ENCODE data around the gene OR2A5. TPM values are rescaled to one million over a fixed set of nuclear protein-coding genes. Genes with fewer than 3 reads are reported as not detected.

Gene OR2A5
- total RNA-seq, 1 donor from 2014 or later = not detected

DNA sequence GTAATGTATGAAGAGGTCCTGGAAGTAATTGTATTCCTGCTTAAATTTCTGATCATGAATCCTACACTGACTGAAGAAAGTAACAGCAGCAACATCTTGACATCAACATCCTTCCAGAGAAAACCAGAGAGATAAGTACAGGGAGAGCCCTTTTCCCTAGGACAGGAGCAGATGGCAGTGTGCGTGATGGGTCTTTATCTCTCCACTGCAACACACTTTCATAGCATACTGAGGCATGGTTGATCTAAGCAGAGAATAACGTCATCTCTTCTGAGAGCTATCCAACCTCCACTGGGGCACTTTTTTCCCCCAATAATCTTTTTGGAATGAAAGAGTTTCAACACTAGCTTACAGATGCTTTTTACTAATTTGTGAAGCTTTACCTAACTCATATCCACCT is 21.2 kb downstream of the OR2A5 start:
- intact Hi-C loops (cut with DNase I) = no loop called here
- no peaks in the 10 kb centered on the region for H3K4me1 ChIP-seq
- H3K9me3 ChIP-seq = no peaks in the 10 kb centered on the region
- H3K36me3 ChIP-seq = no peaks in the 10 kb centered on the region
- TF ChIP-seq CTCF (IDR thresholded peaks at IDR 0.05) = no peak
- no peaks in the 10 kb centered on the region for H3K27me3 ChIP-seq
- DNase-seq (ENCODE audit: low spot score in 2 of 2) = no peak
- no peak overlapping the region for H3K4me3 ChIP-seq
- no peak overlapping the region for H3K27ac ChIP-seq

GRCh38 chr7:144074374-144074773 is 25.6 kb downstream of the OR2A5 start:
- intact Hi-C loops (cut with DNase I) = no loop called here
- H3K4me1 ChIP-seq = no peaks in the 10 kb centered on the region

GRCh38 chr7:144085978-144086377 is 37.2 kb downstream of the OR2A5 start, which contains the start of gene OR2A12:
Gene OR2A12 (plus strand): TSS chr7:144086278. CDS start chr7:144095108, 8,830 bp downstream.
- no peak within 1 kb of the TSS for H3K27ac ChIP-seq
- H3K9me3 ChIP-seq = peaks cover 0 to 4% of the 10 kb centered on the region in 2 donors
- no peaks in the 10 kb centered on the region for H3K27me3 ChIP-seq
- TF ChIP-seq CTCF (IDR thresholded peaks at IDR 0.05) = no peak
- DNase-seq (ENCODE audit: low spot score in 2 of 2) = no peak
- intact Hi-C loops (cut with DNase I) = no loop called here
- H3K36me3 ChIP-seq = no peaks in the 10 kb centered on the region
- no peak within 1 kb of the TSS for H3K4me3 ChIP-seq
- H3K4me1 ChIP-seq = peaks cover 0 to 4% of the 10 kb centered on the region in 2 donors

More at GRCh38 chr7:144074374-144074773, 25.6 kb downstream of the OR2A5 start:
- no peaks in the 10 kb centered on the region for H3K36me3 ChIP-seq
- no peak overlapping the region for H3K27ac ChIP-seq
- no peaks in the 10 kb centered on the region for H3K9me3 ChIP-seq
- no peaks in the 10 kb centered on the region for H3K27me3 ChIP-seq
- no peak overlapping the region for H3K4me3 ChIP-seq
- no peak for TF ChIP-seq CTCF (IDR thresholded peaks at IDR 0.05)
- DNase-seq (ENCODE audit: low spot score in 2 of 2) = no peak

GRCh38 chr7:144086730-144087129 is 38.0 kb downstream of the OR2A5 start:
- no peak for DNase-seq (ENCODE audit: low spot score in 2 of 2)
- intact Hi-C loops (cut with DNase I) = no loop called here
- peaks cover 0 to 4% of the 10 kb centered on the region in 2 donors for H3K9me3 ChIP-seq
- no peak overlapping the region for H3K27ac ChIP-seq
- TF ChIP-seq CTCF (IDR thresholded peaks at IDR 0.05) = no peak
- H3K36me3 ChIP-seq = no peaks in the 10 kb centered on the region
- no peak overlapping the region for H3K4me3 ChIP-seq
- no peaks in the 10 kb centered on the region for H3K27me3 ChIP-seq
- H3K4me1 ChIP-seq = peaks cover 0 to 4% of the 10 kb centered on the region in 2 donors

- H3K9me3 ChIP-seq = peaks cover 0 to 4% of the 10 kb centered on the region in 2 donors
- H3K4me3 ChIP-seq = no peak overlapping the region
- H3K27me3 ChIP-seq = no peaks in the 10 kb centered on the region
- H3K36me3 ChIP-seq = no peaks in the 10 kb centered on the region
- TF ChIP-seq CTCF (IDR thresholded peaks at IDR 0.05) = no peak
- peaks cover 0 to 4% of the 10 kb centered on the region in 2 donors for H3K4me1 ChIP-seq
- DNase-seq (ENCODE audit: low spot score in 2 of 2) = no peak
- H3K27ac ChIP-seq = no peak overlapping the region
- intact Hi-C loops (cut with DNase I) = no loop called here
Measured at GRCh38 chr7:144087230-144087629, 38.5 kb downstream of the OR2A5 start.

- H3K4me1 ChIP-seq = peaks cover 0 to 4% of the 10 kb centered on the region in 2 donors
- no peaks in the 10 kb centered on the region for H3K27me3 ChIP-seq
- peaks cover 0 to 4% of the 10 kb centered on the region in 2 donors for H3K9me3 ChIP-seq
- H3K4me3 ChIP-seq = no peak overlapping the region
- no peaks in the 10 kb centered on the region for H3K36me3 ChIP-seq
- no peak for TF ChIP-seq CTCF (IDR thresholded peaks at IDR 0.05)
- intact Hi-C loops (cut with DNase I) = no loop called here
- DNase-seq (ENCODE audit: low spot score in 2 of 2) = no peak
- no peak overlapping the region for H3K27ac ChIP-seq
Measured at GRCh38 chr7:144090667-144091066, 41.9 kb downstream of the OR2A5 start.
